Daoy (cell line): ENCODE data around the gene CRNKL1. TPM values are rescaled to one million over a fixed set of nuclear protein-coding genes. Genes with fewer than 3 reads are reported as not detected.
"Not testable (repeated sequence)": the region's sequence is repeated elsewhere in the genome, so short reads cannot be mapped to it uniquely, and the experiment has no call there.

ENCODE experiments used
- DNase-seq: peaks from one replicate; pipeline ENCODE4 v3.0.0-alpha.2; 2015; ENCODE audit warnings: low read depth
- total RNA-seq: library from RNA; depleted of rRNA; stranded (reverse); fragments of >200 nt; shearing (Covaris generic); gene quantifications from 2 replicates; pipeline ENCODE4 v1.2.3, GENCODE V29; 2014

CRNKL1 gene
- total RNA-seq, 1 experiment from 2014 or later: 33.0 TPM

- DNase-seq: no peak
These were observed 41.4 kb downstream of the CRNKL1 start for GRCh38 chr20:20010639-20011500.

DNA sequence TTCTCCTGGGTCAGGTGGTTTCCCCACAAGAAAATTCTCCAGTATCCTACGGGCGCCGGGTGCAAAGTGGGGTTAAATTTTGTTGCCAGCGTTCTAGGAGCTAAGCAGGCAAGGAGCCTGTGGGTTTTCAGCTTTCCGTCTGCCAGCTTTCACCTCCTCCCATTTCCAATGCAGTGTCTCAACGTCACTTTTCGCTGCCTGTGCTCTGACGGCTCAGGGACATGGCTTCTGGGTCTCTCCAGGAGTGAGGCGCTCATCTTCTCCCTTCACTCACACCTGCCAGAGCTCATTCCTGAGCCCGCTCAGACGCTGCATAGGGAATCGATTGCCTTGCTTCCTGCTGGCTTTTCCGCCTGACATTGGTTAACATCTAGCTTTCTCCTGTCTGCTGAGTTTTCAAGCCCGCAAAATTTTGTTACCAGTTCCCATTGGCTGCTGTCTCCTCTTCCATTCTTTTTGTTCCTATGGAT, 42.4 kb downstream of the CRNKL1 start:
- no peak for DNase-seq

GRCh38 chr20:20005342-20005741, 46.9 kb downstream of the CRNKL1 start:
- DNase-seq: no peak

GRCh38 chr20:20003955-20004322, 48.3 kb downstream of the CRNKL1 start:
- not testable (repeated sequence) for DNase-seq

- DNase-seq: peak; percentile 41
These were observed 49.0 kb downstream of the CRNKL1 start for GRCh38 chr20:20003031-20003954.

GRCh38 chr20:20002101-20002998, 49.9 kb downstream of the CRNKL1 start:
- peak; percentile 28 for DNase-seq

DNA sequence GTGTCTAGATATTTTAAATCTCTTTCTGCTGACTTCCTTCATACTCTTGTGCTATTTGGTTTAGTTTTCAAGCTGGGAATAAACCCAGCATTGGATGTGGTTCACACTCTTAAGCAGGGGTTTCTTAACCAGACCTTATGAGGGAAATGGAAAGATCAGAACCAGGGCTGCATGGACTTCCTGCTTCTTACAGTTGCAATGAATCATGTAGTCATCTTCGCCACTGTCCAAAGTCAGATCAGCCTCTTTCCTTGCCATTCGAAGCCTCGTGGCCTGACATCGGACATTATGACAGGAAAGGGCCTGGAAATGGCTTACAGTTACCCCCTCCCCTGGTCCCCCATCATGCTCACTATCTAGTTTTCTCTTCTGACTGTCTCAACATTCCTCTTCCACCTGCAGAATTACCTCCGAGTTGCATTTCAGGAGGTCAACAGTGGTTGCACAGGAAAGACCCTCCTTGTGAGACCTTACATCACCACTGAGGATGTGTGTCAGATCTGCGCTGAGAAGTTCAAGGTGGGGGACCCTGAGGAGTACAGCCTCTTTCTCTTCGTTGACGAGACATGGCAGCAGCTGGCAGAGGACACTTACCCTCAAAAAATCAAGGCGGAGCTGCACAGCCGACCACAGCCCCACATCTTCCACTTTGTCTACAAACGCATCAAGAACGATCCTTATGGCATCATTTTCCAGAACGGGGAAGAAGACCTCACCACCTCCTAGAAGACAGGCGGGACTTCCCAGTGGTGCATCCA, 51.9 kb downstream of the CRNKL1 start:
- no peak for DNase-seq

DNA sequence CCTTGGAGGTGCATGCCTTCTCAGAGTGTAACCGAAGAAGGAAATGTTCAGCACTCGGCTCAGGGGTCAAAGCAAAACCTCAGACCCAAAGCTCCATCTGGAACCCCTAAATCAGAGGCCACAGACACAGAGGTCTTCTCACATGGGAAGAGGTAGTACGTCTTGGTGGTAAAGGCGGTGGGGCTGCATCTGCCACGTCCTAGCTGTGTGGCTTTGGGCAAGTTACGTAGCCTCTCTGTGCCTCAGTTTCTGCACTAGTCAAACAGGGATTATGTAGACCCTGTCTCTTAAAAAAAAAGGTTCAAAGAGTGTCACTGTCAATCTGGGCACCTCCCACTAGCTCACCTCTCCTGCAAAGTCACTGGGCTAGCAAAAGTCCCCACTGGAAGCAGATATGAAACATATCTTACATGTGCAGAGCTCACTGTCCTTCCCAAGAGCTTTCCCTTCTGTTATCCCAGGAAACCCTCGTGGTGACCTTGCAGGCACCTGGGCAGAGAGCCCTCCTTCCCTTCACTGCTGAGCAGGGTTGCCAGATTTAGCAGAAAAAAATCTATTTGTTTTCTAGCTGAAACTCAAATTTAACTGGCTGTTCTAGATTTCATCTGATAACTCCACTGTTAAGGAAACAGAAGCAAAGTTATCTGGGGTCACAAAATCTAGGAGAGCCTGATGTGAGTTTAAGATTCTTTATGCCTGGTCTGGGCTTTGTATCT, 53.1 kb downstream of the CRNKL1 start:
- DNase-seq: no peak

- DNase-seq: no peak
These were observed 55.3 kb downstream of the CRNKL1 start for GRCh38 chr20:19996917-19997316.

GRCh38 chr20:19996222-19996621, 56.0 kb downstream of the CRNKL1 start:
- DNase-seq: no peak

- DNase-seq: peak; percentile 48
These were observed 56.9 kb downstream of the CRNKL1 start for GRCh38 chr20:19995220-19995863.

GRCh38 chr20:19993958-19994669, 58.2 kb downstream of the CRNKL1 start:
- DNase-seq: peak; percentile 80

- DNase-seq: peak; percentile 93
These were observed 59.0 kb downstream of the CRNKL1 start for GRCh38 chr20:19992996-19993908.

- no peak for DNase-seq
These were observed 60.4 kb downstream of the CRNKL1 start for GRCh38 chr20:19991854-19992253.

GRCh38 chr20:19991308-19991707, 61.0 kb downstream of the CRNKL1 start:
- no peak for DNase-seq

GRCh38 chr20:19990850-19991249, 61.4 kb downstream of the CRNKL1 start:
- no peak for DNase-seq

- DNase-seq: no peak
These were observed 65.2 kb downstream of the CRNKL1 start for GRCh38 chr20:19987046-19987445.

GRCh38 chr20:19986419-19986818, 65.8 kb downstream of the CRNKL1 start:
- peak; percentile 71 for DNase-seq
